HG03457 (cell line): ENCODE data around the gene PAQR6.
"Not testable (repeated sequence)": the region's sequence is repeated elsewhere in the genome, so short reads cannot be mapped to it uniquely, and the experiment has no call there.

Source experiments
- ATAC-seq: cut with Tn5 transposase; IDR thresholded peaks from one replicate; pipeline ENCODE4 v1.9.1; 2021; ENCODE audit warnings: moderate number of reproducible peaks; ENCODE audit not compliant: unreplicated experiment

Gene PAQR6

GRCh38 chr1:156232201-156232894 lies 15.5 kb downstream of the PAQR6 start:
- ATAC-seq = no peak

- no peak for ATAC-seq
Observed at GRCh38 chr1:156230473-156230837, 17.4 kb downstream of the PAQR6 start.

- ATAC-seq = no peak
Observed at GRCh38 chr1:156229809-156230472, 17.9 kb downstream of the PAQR6 start.

- no peak for ATAC-seq
Observed at GRCh38 chr1:156228501-156228900, 19.4 kb downstream of the PAQR6 start.

- ATAC-seq = no peak
Observed at GRCh38 chr1:156226782-156227181, 21.1 kb downstream of the PAQR6 start.

GRCh38 chr1:156226116-156226538 lies 21.7 kb downstream of the PAQR6 start:
- peak; percentile 35 for ATAC-seq

- no peak for ATAC-seq
Observed at GRCh38 chr1:156225677-156226014, 22.2 kb downstream of the PAQR6 start.

- ATAC-seq = no peak
Observed at GRCh38 chr1:156221986-156222692, 25.7 kb downstream of the PAQR6 start.

- no peak for ATAC-seq
Observed at GRCh38 chr1:156220226-156220625, 27.6 kb downstream of the PAQR6 start.

- ATAC-seq = no peak
Observed at GRCh38 chr1:156217871-156218270, 30.0 kb downstream of the PAQR6 start.

GRCh38 chr1:156216361-156217086 lies 31.3 kb downstream of the PAQR6 start:
- not testable (repeated sequence) for ATAC-seq

- no peak for ATAC-seq
Observed at GRCh38 chr1:156214024-156214748, 33.7 kb downstream of the PAQR6 start.

GRCh38 chr1:156213644-156213966 lies 34.3 kb downstream of the PAQR6 start:
- no peak for ATAC-seq

- peak; percentile 83 for ATAC-seq
Observed at GRCh38 chr1:156212833-156213643, 34.8 kb downstream of the PAQR6 start, which contains the start of gene PMF1. Gene PMF1 (plus strand): TSS chr1:156213007. CDS start chr1:156213016, 9 bp downstream.

GRCh38 chr1:156212130-156212529 lies 35.7 kb downstream of the PAQR6 start:
- no peak for ATAC-seq

- ATAC-seq = no peak
Observed at GRCh38 chr1:156211243-156211642, 36.6 kb downstream of the PAQR6 start.

- no peak for ATAC-seq
Observed at GRCh38 chr1:156204686-156205085, 43.2 kb downstream of the PAQR6 start.

- ATAC-seq = no peak
Observed at GRCh38 chr1:156203331-156203730, 44.5 kb downstream of the PAQR6 start.

- ATAC-seq = no peak
Observed at GRCh38 chr1:156200044-156200443, 47.8 kb downstream of the PAQR6 start.

GRCh38 chr1:156198831-156199349 lies 49.0 kb downstream of the PAQR6 start:
- no peak for ATAC-seq
